HG02588 (cell line): ENCODE measurements around the gene PIR.
A peak's percentile ranks its signal among the peaks of the same experiment; 100 is the strongest.

Source experiments
- ATAC-seq: cut with Tn5 transposase; IDR thresholded peaks from one replicate; pipeline ENCODE4 v1.9.1; 2021; ENCODE audit warnings: mild to moderate bottlenecking, moderate library complexity; ENCODE audit not compliant: unreplicated experiment

Gene PIR

GRCh38 chrX:15356444-15356843 lies 136.7 kb downstream of the PIR start:
- no peak for ATAC-seq

GRCh38 chrX:15350329-15350996 lies 142.7 kb downstream of the PIR start:
- ATAC-seq: no peak

GRCh38 chrX:15349046-15349445 lies 144.1 kb downstream of the PIR start:
- no peak for ATAC-seq

- ATAC-seq: no peak
Measured at GRCh38 chrX:15345976-15346375, 147.2 kb downstream of the PIR start.

- ATAC-seq: no peak
Measured at GRCh38 chrX:15344106-15344505, 149.0 kb downstream of the PIR start.

GRCh38 chrX:15343075-15343476 lies 150.1 kb downstream of the PIR start:
- no peak for ATAC-seq

- ATAC-seq: no peak
Measured at GRCh38 chrX:15340867-15341266, 152.3 kb downstream of the PIR start.

GRCh38 chrX:15336023-15336413 lies 157.1 kb downstream of the PIR start:
- no peak for ATAC-seq

- peak; percentile 99 for ATAC-seq
Measured at GRCh38 chrX:15335135-15336022, 157.8 kb downstream of the PIR start, which contains the start of gene PIGA. TSS of gene PIGA (minus strand) at chrX:15335523. CDS start at chrX:15331930, 3,593 bp downstream.
